Measurements from ENCODE around the gene SARS2.

DNA sequence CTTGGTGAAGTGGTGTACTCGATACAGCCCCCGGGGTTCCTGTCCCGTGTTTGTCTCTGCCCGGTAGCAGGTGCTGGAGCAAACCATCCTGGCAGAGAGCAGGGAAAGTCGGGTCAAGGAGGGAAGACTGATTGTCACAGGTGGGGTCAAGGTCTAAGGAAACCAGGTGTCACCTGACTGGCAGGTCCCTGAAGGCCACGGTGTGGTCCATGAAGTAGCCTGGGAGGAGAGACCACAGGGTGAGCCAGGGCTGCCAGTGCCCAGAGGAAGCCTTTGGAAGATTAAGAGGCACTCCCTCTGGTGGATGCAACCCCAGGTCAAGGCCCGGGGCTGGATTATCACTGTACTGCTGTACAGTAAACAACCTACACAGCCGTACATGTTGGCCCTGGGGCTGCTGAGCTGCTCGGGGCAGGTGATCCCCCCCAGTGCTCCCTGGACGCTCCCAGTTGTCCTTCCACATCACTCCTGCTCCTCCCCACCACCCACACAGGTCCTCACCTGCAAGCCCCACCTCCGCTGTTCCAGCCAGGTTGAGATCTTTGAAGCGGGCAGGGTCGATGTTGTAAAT is 12.6 kb downstream of the SARS2 start:
- TF ChIP-seq POLR2AphosphoS5 (IDR thresholded peaks at IDR 0.05; ENCODE audit: low read depth, low read length) (no peak), POLR2A (IDR thresholded peaks at IDR 0.05; ENCODE audit: low read depth, low read length) (no peak), PAX5 (IDR thresholded peaks at IDR 0.05; ENCODE audit: insufficient read depth, low read length, severe bottlenecking) (no peak), SPI1 (IDR thresholded peaks at IDR 0.05; ENCODE audit: low read depth, low read length) (no peak)
